Peyer's patch (tissue), 4 donors: ENCODE results near the gene SASH1.

Source experiments
- CTCF ChIP-seq, 6 experiments: fragments of 450-650 bp in 4 of 6; fragments of 200-600 bp in 2 of 6; sonication (generic) in 1 of 6; IDR thresholded peaks; one replicate each; pipeline ENCODE4 v1.5.1; 2017 to 2019; ENCODE audit warnings: antibody characterized with exemption in 6 of 6, mild to moderate bottlenecking in 3 of 6, moderate library complexity in 1 of 6
- POLR2A ChIP-seq, 2 donors: fragments of 450-650 bp; IDR thresholded peaks; one replicate each; pipeline ENCODE4 v1.5.1; 2017; ENCODE audit warnings: antibody characterized with exemption in 2 of 2, mild to moderate bottlenecking in 2 of 2, moderate library complexity in 2 of 2

GRCh38 chr6:148414092-148414489, 71.5 kb downstream of the SASH1 start:
- TF ChIP-seq CTCF (IDR thresholded peaks at IDR 0.05) (no peak), POLR2A (IDR thresholded peaks at IDR 0.05) (no peak)
